G401.6 (cell line): Measurements from ENCODE around the gene APBA3.
A peak's percentile ranks its signal among the peaks of the same experiment; 100 is the strongest.

Experiments
- FAIRE-seq: peaks from 2 replicates; lab custom pipeline; 2012; peaks lifted over from hg19 to GRCh38; lab: Jason Lieb, UNC

The APBA3 gene

GRCh38 chr19:3745363-3746045 is 16.0 kb downstream of the APBA3 start:
- no peak for FAIRE-seq

- FAIRE-seq = peak; percentile 90
Observed at GRCh38 chr19:3743486-3743885, 18.0 kb downstream of the APBA3 start.

DNA sequence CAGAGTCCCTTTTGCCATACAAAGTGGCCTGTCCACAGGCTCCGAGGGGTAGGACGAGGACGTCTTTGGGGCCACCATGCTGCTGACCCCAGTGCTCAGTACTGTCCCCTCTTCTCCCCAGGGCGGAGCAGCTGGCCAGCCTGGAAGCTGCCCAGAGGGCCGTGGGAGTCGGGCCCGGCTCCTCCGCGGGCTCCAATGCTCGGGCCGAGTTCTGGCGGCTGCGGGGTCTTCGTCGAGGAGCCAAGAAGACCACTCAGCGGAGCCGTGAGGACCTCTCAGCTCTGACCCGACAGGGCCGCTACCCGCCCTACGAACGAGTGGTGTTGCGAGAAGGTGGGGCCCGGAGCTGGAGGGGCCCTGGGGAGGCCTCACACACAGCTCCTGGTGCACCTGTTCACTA is 21.1 kb downstream of the APBA3 start:
- FAIRE-seq = no peak

GRCh38 chr19:3738477-3739220 is 22.8 kb downstream of the APBA3 start:
- FAIRE-seq = no peak

GRCh38 chr19:3737487-3738205 is 23.8 kb downstream of the APBA3 start:
- FAIRE-seq = no peak

- FAIRE-seq = no peak
Observed at GRCh38 chr19:3736106-3736724, 25.3 kb downstream of the APBA3 start.

DNA sequence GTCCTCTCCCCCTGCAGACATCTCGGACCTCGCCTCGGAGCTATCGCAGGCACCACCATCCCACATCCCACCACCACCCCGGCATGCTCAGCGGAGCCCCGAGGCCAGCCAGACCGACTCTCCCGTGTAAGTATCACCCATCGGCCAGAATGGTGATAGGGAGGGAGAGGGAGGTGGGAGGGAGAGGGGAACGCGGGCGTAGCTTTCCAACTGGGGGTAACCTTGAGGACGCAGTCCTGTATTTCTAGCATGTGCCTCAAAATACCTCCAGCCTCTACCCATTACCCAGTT is 27.2 kb downstream of the APBA3 start:
- FAIRE-seq = no peak

DNA sequence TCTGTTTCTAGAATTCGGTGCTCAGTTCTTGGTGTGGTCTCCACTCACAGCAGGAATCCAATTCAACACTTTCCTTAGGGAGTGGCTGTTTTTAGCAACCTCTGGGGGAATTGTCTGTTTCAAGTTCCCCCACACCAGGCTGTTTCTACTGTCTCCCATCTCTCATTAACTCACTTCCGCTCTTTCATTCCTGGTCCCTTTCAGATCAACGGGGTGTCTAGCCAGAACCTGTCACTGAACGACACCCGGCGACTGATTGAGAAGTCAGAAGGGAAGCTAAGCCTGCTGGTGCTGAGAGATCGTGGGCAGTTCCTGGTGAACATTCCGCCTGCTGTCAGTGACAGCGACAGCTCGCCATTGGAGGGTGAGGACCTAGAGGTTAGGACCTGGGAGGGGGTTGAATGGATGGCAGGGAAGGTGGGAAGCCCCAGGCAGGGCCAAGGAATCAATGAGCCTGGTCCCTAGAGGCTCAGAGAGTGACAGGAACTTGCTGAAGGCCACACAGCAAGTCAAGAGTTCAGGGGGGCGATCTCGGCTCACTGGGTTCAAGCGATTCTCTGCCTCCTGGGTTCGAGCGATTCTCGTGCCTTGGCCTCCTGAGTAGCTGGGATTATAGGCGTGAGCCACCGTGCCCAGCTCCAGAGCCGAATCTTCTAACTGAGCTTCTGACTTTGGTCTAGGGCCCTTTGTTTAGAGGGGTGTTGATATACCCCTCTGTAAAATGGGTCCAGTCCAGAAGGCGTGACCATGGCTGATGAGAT is 27.8 kb downstream of the APBA3 start:
- no peak for FAIRE-seq

GRCh38 chr19:3732108-3732507 is 29.4 kb downstream of the APBA3 start:
- no peak for FAIRE-seq

DNA sequence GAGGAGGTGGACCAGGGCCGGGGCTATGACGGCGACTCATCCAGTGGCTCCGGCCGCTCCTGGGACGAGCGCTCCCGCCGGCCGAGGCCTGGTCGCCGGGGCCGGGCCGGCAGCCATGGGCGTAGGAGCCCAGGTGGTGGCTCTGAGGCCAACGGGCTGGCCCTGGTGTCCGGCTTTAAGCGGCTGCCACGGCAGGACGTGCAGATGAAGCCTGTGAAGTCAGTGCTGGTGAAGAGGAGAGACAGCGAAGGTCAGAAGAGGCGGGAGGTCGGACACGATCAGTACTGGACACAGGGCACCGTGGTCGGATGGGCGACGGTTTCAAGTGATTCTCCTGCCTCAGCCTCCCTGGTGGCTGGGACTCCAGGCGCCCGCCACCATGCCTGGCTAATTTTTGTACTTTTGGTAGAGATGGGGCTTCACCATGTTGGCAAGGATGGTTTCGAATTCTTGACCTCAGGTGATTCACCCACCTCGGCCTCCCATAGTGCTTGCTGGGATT is 31.0 kb downstream of the APBA3 start:
- no peak for FAIRE-seq

DNA sequence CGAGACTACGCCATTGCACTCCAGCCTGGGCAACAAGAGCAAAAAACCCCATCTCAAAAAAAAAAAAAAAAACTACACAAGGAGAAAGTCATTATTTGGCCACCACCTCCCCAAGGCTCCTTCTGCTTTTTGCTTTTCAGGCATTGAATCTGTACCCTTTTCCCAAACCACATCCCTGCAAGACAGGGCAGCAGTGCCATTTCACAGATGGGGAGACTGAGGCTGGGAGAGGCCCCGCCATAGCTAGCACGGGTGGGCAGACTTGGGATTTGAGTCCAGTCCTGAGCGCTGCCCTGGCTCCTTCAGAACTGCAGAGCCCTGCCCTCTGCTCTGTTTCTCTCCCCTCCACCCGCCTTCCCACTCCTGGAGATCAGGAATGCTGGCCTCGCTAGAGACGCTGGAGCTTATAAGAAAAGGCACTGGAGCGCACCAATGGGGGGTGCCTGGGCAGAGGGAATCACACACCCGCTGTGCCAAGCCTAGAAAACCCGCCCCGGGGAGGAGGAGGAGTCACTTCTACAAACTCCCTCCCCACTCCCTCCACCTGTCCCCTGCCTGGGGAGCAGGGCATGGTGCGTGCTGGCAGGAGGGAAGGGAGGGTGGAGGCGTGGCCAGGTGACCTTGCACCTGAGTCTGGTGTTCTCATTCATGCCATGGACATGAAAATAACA is 35.7 kb downstream of the APBA3 start:
- no peak for FAIRE-seq

GRCh38 chr19:3725121-3725520 is 36.4 kb downstream of the APBA3 start:
- no peak for FAIRE-seq

DNA sequence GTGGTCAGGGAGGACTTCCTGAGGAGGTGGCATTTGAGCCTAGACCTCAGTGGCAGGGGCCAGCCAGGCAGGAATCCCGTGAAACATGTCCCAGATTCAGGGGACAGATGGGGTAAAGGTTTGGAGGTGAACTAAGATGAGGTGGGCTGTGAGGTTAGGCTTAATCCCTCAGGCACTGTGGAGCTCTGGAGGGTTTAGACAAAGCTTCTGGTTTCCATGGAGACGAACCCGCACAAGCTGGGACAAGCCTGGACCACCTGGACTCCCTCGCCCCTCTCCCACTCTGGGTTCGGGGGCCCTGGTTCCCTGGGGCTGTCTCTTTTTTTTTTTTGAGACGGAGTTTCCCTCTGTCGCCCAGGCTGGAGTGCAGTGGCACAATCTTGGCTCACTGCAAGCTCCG is 37.6 kb downstream of the APBA3 start:
- FAIRE-seq = no peak

DNA sequence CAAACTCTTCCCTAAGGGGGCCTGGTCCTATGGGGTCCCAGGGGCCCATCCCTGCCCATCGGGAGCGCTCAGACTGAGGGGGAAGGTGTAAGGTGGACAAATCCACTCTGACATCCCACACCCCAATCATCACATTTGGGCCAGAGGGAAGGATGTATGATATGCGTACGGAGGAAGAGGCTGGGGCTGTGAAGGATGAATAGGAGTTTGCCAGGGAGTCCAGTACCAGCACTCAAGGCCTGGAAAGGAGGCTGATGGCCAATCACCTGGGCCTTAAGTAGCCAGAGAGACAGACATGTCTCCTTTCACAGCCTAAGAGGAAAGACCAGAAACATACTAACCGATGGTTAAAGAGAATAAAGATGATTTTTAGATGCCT is 38.4 kb downstream of the APBA3 start:
- no peak for FAIRE-seq

DNA sequence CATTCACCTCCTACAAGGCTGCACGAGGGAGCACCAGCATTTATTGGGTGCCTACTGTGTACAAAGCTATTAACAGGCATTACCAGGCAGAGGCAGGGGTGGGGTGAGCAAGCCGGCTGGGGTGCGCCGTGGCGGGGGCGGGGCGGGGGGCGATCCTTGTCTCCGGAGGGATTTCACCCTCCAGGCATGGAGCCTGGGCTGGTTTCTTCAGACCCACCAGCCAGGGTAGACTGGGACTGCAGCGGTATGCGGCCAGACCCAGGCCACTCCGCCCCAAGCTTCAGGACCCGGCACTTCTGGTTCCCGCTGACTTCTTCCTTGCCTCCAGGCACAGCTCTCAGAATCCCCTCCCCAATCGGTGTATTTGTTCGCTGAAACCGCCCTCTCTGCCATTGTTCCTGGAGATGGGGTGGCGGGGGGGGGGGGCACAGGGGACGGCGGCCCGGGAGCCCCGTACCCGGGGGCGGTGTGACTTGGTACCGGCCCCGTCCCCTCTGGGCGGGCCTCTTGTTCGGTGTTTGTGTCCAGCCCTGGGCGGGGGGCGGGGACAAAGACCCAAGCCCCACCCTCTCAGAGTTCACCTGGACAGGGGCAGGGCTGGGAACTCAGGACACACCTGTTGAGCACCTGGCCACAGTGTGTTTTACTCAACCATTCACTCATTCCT is 38.9 kb downstream of the APBA3 start:
- FAIRE-seq = no peak

- no peak for FAIRE-seq
Observed at GRCh38 chr19:3721887-3722442, 39.5 kb downstream of the APBA3 start.

- FAIRE-seq = peak; percentile 76
Observed at GRCh38 chr19:3721131-3721886, 40.2 kb downstream of the APBA3 start.

DNA sequence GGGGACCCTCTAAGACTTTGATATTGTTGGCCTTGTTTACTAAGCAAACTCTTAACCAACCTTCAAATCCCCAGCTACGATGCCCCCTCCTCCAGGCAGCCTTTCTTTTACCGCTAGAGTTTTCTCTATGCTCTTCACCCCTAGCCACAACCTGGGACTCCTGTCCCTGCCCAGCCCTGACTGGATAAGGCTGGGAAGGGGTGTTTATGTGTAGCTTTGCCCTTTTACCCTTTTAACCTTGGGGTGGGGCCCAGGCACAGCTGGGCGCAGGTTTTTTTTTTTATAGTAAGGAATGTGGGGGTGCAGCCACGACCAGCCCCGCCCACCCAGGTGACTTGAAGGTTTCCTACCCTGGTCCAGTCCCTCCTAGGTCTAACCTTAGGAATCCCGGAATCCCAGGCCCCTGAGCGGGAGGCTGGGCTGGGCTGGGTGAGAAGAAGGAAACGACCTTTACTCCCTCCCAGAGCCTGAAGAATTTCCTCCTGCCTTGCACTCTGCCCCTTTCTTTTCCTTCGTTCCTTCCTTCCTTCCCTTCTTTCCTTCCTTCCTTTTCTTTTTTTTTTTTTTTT is 41.1 kb downstream of the APBA3 start:
- no peak for FAIRE-seq

- FAIRE-seq = no peak
Observed at GRCh38 chr19:3719868-3720267, 41.6 kb downstream of the APBA3 start.
